HepG2 (cell line): ENCODE data around the gene PACS1. TPM values are rescaled to one million over a fixed set of nuclear protein-coding genes. Genes with fewer than 3 reads are reported as not detected.
A peak's percentile ranks its signal among the peaks of the same experiment; 100 is the strongest.

Experiments
- ARID3A ChIP-seq: IDR thresholded peaks from 2 replicates; pipeline ENCODE4 v1.6.1; 2012; ENCODE audit warnings: low read depth, low read length, improper control_type of control experiment
- ATF6 ChIP-seq: sonication (generic); formaldehyde crosslinking; conservative IDR thresholded peaks from 2 replicates; pipeline ENCODE4 v1.4.0; 2020; ENCODE audit warnings: missing genetic modification reagents
- EP300 ChIP-seq, 3 experiments: sonication (generic) in 1 of 3; formaldehyde crosslinking in 1 of 3; IDR thresholded peaks; 2 replicates each; pipeline versions ENCODE4 v1.5.1 to v1.6.1; 2011 to 2020; ENCODE audit warnings: low read depth in 2 of 3, low read length in 2 of 3, borderline replicate concordance in 1 of 3, improper control_type of control experiment in 1 of 3, mild to moderate bottlenecking in 1 of 3, missing genetic modification reagents in 1 of 3, moderate library complexity in 1 of 3
- ERF ChIP-seq: IDR thresholded peaks from 2 replicates; pipeline ENCODE4 v1.6.1; 2018; ENCODE audit warnings: missing biosample characterization, missing genetic modification reagents
- FOSL1 ChIP-seq: sonication (generic); formaldehyde crosslinking; IDR thresholded peaks from 2 replicates; pipeline ENCODE4 v1.9.0; 2021; ENCODE audit warnings: missing genetic modification reagents, borderline replicate concordance
- FOSL2 ChIP-seq: sonication (generic); formaldehyde crosslinking; IDR thresholded peaks from 2 replicates; pipeline ENCODE4 v1.4.0; 2020; ENCODE audit warnings: missing genetic modification reagents
- GATAD2A ChIP-seq: IDR thresholded peaks from 2 replicates; pipeline ENCODE4 v1.6.1; 2016
- HBP1 ChIP-seq: IDR thresholded peaks from 2 replicates; pipeline ENCODE4 v1.6.1; 2016; ENCODE audit warnings: low read depth, control low read depth
- HINFP ChIP-seq: sonication (generic); formaldehyde crosslinking; IDR thresholded peaks from 2 replicates; pipeline ENCODE4 v1.4.0; 2020; ENCODE audit warnings: low read depth, mild to moderate bottlenecking, missing genetic modification reagents
- KLF9 ChIP-seq: IDR thresholded peaks from 2 replicates; pipeline ENCODE4 v1.6.1; 2016; ENCODE audit warnings: low read depth
- NCOA1 ChIP-seq: sonication (generic); formaldehyde crosslinking; IDR thresholded peaks from 2 replicates; pipeline ENCODE4 v1.9.0; 2021; ENCODE audit warnings: missing genetic modification reagents
- ONECUT2 ChIP-seq: sonication (generic); formaldehyde crosslinking; IDR thresholded peaks from 2 replicates; pipeline ENCODE4 v1.4.0; 2020; ENCODE audit warnings: missing genetic modification reagents
- RCOR2 ChIP-seq: IDR thresholded peaks from 2 replicates; pipeline ENCODE4 v1.6.1; 2016; ENCODE audit warnings: missing biosample characterization, missing genetic modification reagents
- RFXAP ChIP-seq: sonication (generic); formaldehyde crosslinking; IDR thresholded peaks from 2 replicates; pipeline ENCODE4 v1.4.0; 2020; ENCODE audit warnings: missing genetic modification reagents, borderline replicate concordance
- SIX1 ChIP-seq: sonication (generic); formaldehyde crosslinking; IDR thresholded peaks from 2 replicates; pipeline ENCODE4 v1.4.0; 2020; ENCODE audit warnings: missing genetic modification reagents, borderline replicate concordance
- XRCC5 ChIP-seq: fragments of 200-400 bp; formaldehyde crosslinking; optimal IDR thresholded peaks from 2 replicates; pipeline ENCODE3; 2017; ENCODE audit warnings: mild to moderate bottlenecking, low read length
- ZBTB7A ChIP-seq: sonication (generic); formaldehyde crosslinking; IDR thresholded peaks from 2 replicates; pipeline ENCODE4 v1.8.0; 2022; ENCODE audit warnings: mild to moderate bottlenecking, missing genetic modification reagents
- ZFP90 ChIP-seq: sonication (generic); formaldehyde crosslinking; IDR thresholded peaks from 2 replicates; pipeline ENCODE4 v1.8.0; 2022; ENCODE audit warnings: missing genetic modification reagents, mild to moderate bottlenecking, inconsistent platforms, borderline replicate concordance
- ZNF235 ChIP-seq: sonication (generic); formaldehyde crosslinking; IDR thresholded peaks from 2 replicates; pipeline ENCODE4 v1.8.1; 2023; ENCODE audit warnings: mild to moderate bottlenecking, missing genetic modification reagents, borderline replicate concordance
- ZNF382 ChIP-seq: sonication (generic); formaldehyde crosslinking; IDR thresholded peaks from 2 replicates; pipeline ENCODE4 v1.5.0; 2020; ENCODE audit warnings: missing genetic modification reagents, mild to moderate bottlenecking, borderline replicate concordance
- polyA plus RNA-seq, 8 experiments: library from polyadenylated mRNA; depleted of rRNA in 3 of 8; stranded (reverse) in 7 of 8; unstranded in 1 of 8; fragments of >200 nt; fragmentation: Illumina TruSeq in 4 of 8; extraction: Trizol in 4 of 8; gene quantifications; 2 replicates each; pipeline versions ENCODE4 v1.2.1 to v1.2.3, GENCODE V29; 2011 to 2016; ENCODE audit warnings: low read depth in 4 of 8, missing spikeins in 1 of 8, mixed read lengths in 1 of 8; ENCODE audit not compliant: insufficient read depth in 1 of 8
- total RNA-seq, 5 experiments: library from RNA; depleted of rRNA; stranded (reverse); fragments of >200 nt; fragmentation: Illumina TruSeq; extraction: Trizol; gene quantifications; 2 replicates each; pipeline ENCODE4 v1.2.3, GENCODE V29; 2016; ENCODE audit warnings: low read depth in 1 of 5

Gene PACS1
- total and polyA plus RNA-seq, 2 of the 13 experiments (the other 11 are each of a cell fraction or from before 2014, with no cell fraction given) = 7.6 to 8.6 TPM

GRCh38 chr11:66045177-66045639 is 24.9 kb upstream of the PACS1 start (continued):
- TF ChIP-seq FOSL2 (0 out of 2 replicates have a peak, but pooled peaks have one; percentile 29), EP300 (IDR thresholded peaks at IDR 0.05; ENCODE audit: low read depth in 2 of 2, low read length in 2 of 2) (no peak), EP300 (CRISPR knock-in tag; IDR thresholded peaks at IDR 0.05; ENCODE audit: borderline replicate concordance) (no peak), GATAD2A (CRISPR knock-in tag) (peak; percentile 40; the same call in 1 of the 2 replicates), HINFP (CRISPR knock-in tag) (0 out of 2 replicates have a peak, but pooled peaks have one; percentile 24), NCOA1 (CRISPR knock-in tag) (no peak), ERF (CRISPR knock-in tag) (0 out of 2 replicates have a peak, but pooled peaks have one; percentile 32), RFXAP (CRISPR knock-in tag) (no peak), ZNF235 (CRISPR knock-in tag) (no peak), ZNF382 (CRISPR knock-in tag) (no peak), KLF9 (peak; percentile 73; the same call in 1 of the 2 replicates), ZBTB7A (no peak), ONECUT2 (no peak), ARID3A (0 out of 2 replicates have a peak, but pooled peaks have one; percentile 18), RCOR2 (CRISPR knock-in tag) (no peak), SIX1 (CRISPR knock-in tag) (no peak), ATF6 (no peak), HBP1 (CRISPR knock-in tag) (no peak), FOSL1 (CRISPR knock-in tag) (no peak), XRCC5 (peak; percentile 96), ZFP90 (CRISPR knock-in tag) (no peak)
